ENCODE data around the gene DSTYK. TPM values are rescaled to one million over a fixed set of nuclear protein-coding genes. Genes with fewer than 3 reads are reported as not detected.
A peak's percentile ranks its signal among the peaks of the same experiment; 100 is the strongest.

The DSTYK gene
- total RNA-seq, 2 donors from 2014 or later, result 6.5 to 8.6 TPM

- intact Hi-C loops (cut with DNase I), result no loop called here
- TF ChIP-seq POLR2A (IDR thresholded peaks at IDR 0.05), result no peak
- no peak for TF ChIP-seq CTCF (IDR thresholded peaks at IDR 0.05)
- no peaks in the 10 kb centered on the region for H3K36me3 ChIP-seq (replicated peaks in 1 of 2; ENCODE audit: insufficient read depth in 1 of 2, low read depth in 2 of 2)
- WGBS, 2 donors, result 67 to 72% methylated on average over 7 of the region's 7 CpGs
- H3K27me3 ChIP-seq, result no peaks in the 10 kb centered on the region
- no peaks in the 10 kb centered on the region for H3K9me3 ChIP-seq
- ATAC-seq (no peak), DNase-seq (no peak)
- H3K27ac ChIP-seq, result no peak overlapping the region
- peaks cover 22% of the 10 kb centered on the region for H3K4me1 ChIP-seq
- no peak overlapping the region for H3K4me3 ChIP-seq
Observed at GRCh38 chr1:205124726-205125125, 86.8 kb downstream of the DSTYK start.

GRCh38 chr1:205122489-205122882 is 89.0 kb downstream of the DSTYK start:
- Histone ChIP-seq H3K36me3 (replicated peaks in 1 of 2; ENCODE audit: insufficient read depth in 1 of 2, low read depth in 2 of 2) (no peaks in the 10 kb centered on the region), H3K27me3 (no peaks in the 10 kb centered on the region), H3K9me3 (no peaks in the 10 kb centered on the region), H3K4me1 (peaks cover 37% of the 10 kb centered on the region), H3K4me3 (peak overlapping the region in 1 of 2 donors; percentile 81), H3K27ac (peak overlapping the region; percentile 95 to 98 (median 97))
- 7 to 9% methylated on average over 9 of the region's 9 CpGs for WGBS, 2 donors
- DNase-seq (no peak), ATAC-seq (peak; percentile 9)
- intact Hi-C loops (cut with DNase I), result no loop called here
- TF ChIP-seq POLR2A (IDR thresholded peaks at IDR 0.05), result no peak
- no peak for TF ChIP-seq CTCF (IDR thresholded peaks at IDR 0.05)

GRCh38 chr1:205121660-205122488 is 89.6 kb downstream of the DSTYK start, which contains the start of gene RBBP5:
Gene RBBP5, minus strand, starts transcription at chr1:205121978. Its CDS starts 105 bp downstream, at chr1:205121873.
- Histone ChIP-seq H3K4me3 (peak within 1 kb of the TSS; percentile 61 to 81), H3K9me3 (no peaks in the 10 kb centered on the region), H3K36me3 (replicated peaks in 1 of 2; ENCODE audit: insufficient read depth in 1 of 2, low read depth in 2 of 2) (no peaks in the 10 kb centered on the region), H3K4me1 (peaks cover 37% of the 10 kb centered on the region), H3K27ac (peak within 1 kb of the TSS; percentile 95 to 98 (median 97)), H3K27me3 (no peaks in the 10 kb centered on the region)
- WGBS, 2 donors, result 0% methylated on average over 39 to 46 of the region's 46 CpGs
- intact Hi-C loops (cut with DNase I), result no loop called here
- DNase-seq, result peak; percentile 97 to 98 (median 97)
- peak; percentile 99 for ATAC-seq
- TF ChIP-seq POLR2A (IDR thresholded peaks at IDR 0.05), result peak; percentile 54 to 95 (median 93)
- TF ChIP-seq CTCF (IDR thresholded peaks at IDR 0.05), result peak; percentile 57 to 93 (median 80)

DNA sequence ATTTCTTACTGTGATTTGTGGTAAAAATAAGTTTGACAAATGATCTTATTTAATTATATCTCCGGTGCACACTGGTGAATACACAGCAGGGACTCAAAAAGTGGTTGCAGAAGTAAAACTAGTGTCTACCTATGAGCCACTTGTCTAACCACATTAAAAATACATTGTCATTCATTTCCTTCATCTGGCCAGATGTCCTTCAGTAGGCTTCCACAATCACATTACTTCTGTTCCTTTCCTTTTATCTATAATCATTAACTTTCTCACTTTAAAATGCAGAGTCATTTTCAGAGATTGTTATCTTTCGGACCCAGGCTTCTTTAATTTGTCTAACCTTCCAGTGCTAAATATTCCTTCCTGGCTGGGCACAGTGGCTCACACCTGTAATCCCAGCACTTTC is 92.8 kb downstream of the DSTYK start:
- peaks cover 0 to 3% of the 10 kb centered on the region in 2 donors for H3K36me3 ChIP-seq (replicated peaks in 1 of 2; ENCODE audit: insufficient read depth in 1 of 2, low read depth in 2 of 2)
- intact Hi-C loops (cut with DNase I), result no loop called here

More for the DNA sequence above, 92.8 kb downstream of the DSTYK start:
- Histone ChIP-seq H3K27me3 (no peaks in the 10 kb centered on the region), H3K4me3 (no peak overlapping the region), H3K27ac (no peak overlapping the region), H3K4me1 (peaks cover 37% of the 10 kb centered on the region), H3K9me3 (no peaks in the 10 kb centered on the region)
- DNase-seq (no peak), ATAC-seq (no peak)
- TF ChIP-seq CTCF (IDR thresholded peaks at IDR 0.05), result no peak
- no peak for TF ChIP-seq POLR2A (IDR thresholded peaks at IDR 0.05)
- 48 to 62% methylated on average over 2 of the region's 2 CpGs for WGBS, 2 donors

Measured in body of pancreas (tissue), 4 donors.